Glutamatergic neuron (in vitro differentiated cells): ENCODE measurements around the gene DGKD. TPM values are rescaled to one million over a fixed set of nuclear protein-coding genes. Genes with fewer than 3 reads are reported as not detected.

Experiments used
- DNase-seq: peaks from one replicate; pipeline ENCODE4 v3.0.0; 2022
- H3K27ac Mint-ChIP-seq: one replicate; pipeline ENCODE4 v1.8.0; 2020; ENCODE audit warnings: mild to moderate bottlenecking, mixed read lengths, inconsistent platforms; ENCODE audit not compliant: unreplicated experiment
- H3K27me3 Mint-ChIP-seq: one replicate; pipeline ENCODE4 v1.8.0; 2020; ENCODE audit warnings: mild to moderate bottlenecking, moderate library complexity, mixed read lengths, inconsistent platforms; ENCODE audit not compliant: unreplicated experiment
- H3K36me3 Mint-ChIP-seq: one replicate; pipeline ENCODE4 v1.8.0; 2020; ENCODE audit warnings: mild to moderate bottlenecking, mixed read lengths, inconsistent platforms; ENCODE audit not compliant: unreplicated experiment
- H3K4me1 Mint-ChIP-seq: one replicate; pipeline ENCODE4 v1.8.0; 2020; ENCODE audit warnings: mild to moderate bottlenecking, low read depth, mixed read lengths, inconsistent platforms; ENCODE audit not compliant: unreplicated experiment
- H3K4me3 Mint-ChIP-seq: one replicate; pipeline ENCODE4 v1.8.0; 2020; ENCODE audit warnings: mild to moderate bottlenecking, mixed read lengths, inconsistent platforms; ENCODE audit not compliant: unreplicated experiment
- H3K9me3 Mint-ChIP-seq: one replicate; pipeline ENCODE4 v1.8.0; 2020; ENCODE audit warnings: mild to moderate bottlenecking, moderate library complexity, mixed read lengths, inconsistent platforms; ENCODE audit not compliant: unreplicated experiment
- total RNA-seq: library from RNA; stranded (reverse); fragmentation: NEBNext Ultra II Directional; extraction: Animal tissue kit (Norgen Biotek cat#: 25700); gene quantifications from one replicate; pipeline ENCODE4 v1.2.1, GENCODE V29; 2021; ENCODE audit not compliant: unreplicated experiment
- TF ChIP-seq, protein P1 (sequence below): fragments of 200-600 bp; sonication (generic); IDR thresholded peaks from one replicate; pipeline ENCODE4 v1.5.0; 2021; ENCODE audit not compliant: partially characterized antibody, unreplicated experiment

Gene DGKD
- total RNA-seq, 1 donor from 2014 or later, result 67.6 TPM

DNA sequence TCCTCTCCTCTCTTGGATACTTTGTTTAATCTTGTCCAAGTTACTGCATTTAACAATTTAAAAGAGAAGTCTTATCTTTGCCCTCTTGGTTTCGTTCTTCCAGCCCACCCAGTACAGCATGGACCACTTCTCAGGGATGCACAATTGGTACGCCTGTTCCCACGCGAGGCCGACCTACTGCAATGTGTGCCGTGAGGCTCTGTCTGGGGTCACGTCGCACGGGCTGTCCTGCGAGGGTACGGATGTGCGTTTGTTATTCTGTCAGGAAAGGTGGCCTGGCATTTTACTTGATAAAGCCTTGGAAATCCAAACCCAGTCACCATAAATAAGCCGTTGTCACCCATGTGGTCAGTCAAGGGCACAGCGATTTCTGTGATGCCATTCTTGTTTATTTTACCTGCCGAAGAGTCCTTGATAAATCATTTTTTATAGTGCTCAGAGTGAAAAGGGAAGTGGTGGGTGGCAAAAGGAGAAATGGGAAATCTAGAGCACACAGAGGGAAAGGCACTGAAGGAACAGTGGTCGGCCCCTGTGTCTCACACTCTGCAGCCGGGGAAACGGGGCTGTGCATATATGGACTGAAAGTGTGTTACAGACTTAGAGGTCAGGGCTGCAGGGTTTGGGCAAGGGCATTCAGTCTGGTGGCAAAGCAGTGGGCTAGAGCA, 80.5 kb downstream of the DGKD start:
- Mint-ChIP-seq H3K36me3 (no peaks in the 10 kb centered on the region), H3K4me1 (peaks cover 13% of the 10 kb centered on the region), H3K4me3 (no peak overlapping the region), H3K27me3 (no peaks in the 10 kb centered on the region), H3K27ac (no peak overlapping the region), H3K9me3 (no peaks in the 10 kb centered on the region)
- no peak for DNase-seq
- TF ChIP-seq, protein P1, sequence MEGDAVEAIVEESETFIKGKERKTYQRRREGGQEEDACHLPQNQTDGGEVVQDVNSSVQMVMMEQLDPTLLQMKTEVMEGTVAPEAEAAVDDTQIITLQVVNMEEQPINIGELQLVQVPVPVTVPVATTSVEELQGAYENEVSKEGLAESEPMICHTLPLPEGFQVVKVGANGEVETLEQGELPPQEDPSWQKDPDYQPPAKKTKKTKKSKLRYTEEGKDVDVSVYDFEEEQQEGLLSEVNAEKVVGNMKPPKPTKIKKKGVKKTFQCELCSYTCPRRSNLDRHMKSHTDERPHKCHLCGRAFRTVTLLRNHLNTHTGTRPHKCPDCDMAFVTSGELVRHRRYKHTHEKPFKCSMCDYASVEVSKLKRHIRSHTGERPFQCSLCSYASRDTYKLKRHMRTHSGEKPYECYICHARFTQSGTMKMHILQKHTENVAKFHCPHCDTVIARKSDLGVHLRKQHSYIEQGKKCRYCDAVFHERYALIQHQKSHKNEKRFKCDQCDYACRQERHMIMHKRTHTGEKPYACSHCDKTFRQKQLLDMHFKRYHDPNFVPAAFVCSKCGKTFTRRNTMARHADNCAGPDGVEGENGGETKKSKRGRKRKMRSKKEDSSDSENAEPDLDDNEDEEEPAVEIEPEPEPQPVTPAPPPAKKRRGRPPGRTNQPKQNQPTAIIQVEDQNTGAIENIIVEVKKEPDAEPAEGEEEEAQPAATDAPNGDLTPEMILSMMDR, result no peak

DNA sequence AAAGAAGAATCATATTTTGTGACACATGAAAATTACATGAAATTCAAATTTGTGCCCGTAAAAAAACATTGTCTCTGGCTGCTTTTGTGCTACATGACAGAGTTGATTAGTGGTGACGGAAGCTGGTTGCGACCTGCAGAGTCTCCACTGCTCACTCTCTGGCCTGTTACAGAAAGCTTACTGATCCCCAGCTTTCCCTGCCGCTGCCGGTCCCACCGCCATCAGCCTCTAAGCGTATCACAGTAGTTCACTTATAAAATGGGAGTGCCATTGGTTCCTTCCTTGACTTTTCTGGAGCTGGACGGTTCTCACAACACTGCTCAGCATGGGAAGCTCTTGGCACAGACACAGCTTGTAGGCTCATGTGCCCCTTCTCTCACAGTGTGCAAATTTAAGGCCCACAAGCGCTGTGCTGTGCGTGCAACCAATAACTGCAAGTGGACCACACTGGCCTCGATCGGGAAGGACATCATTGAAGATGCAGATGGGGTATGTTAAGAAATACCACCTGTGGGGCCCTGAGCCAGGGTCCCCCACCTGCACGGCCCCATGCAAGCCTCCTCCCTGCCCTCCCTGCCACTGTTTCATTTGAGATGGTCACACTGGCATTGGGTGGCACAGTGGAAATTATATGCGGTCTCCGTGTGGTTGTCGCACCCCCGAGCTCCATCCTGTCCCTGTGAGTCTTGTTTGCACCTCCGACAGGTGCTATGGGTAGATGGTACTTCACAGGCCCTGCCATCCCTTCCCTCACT, 81.3 kb downstream of the DGKD start:
- Mint-ChIP-seq H3K4me3 (no peak overlapping the region), H3K9me3 (no peaks in the 10 kb centered on the region), H3K27ac (no peak overlapping the region), H3K27me3 (no peaks in the 10 kb centered on the region), H3K36me3 (no peaks in the 10 kb centered on the region), H3K4me1 (peaks cover 8% of the 10 kb centered on the region)
- TF ChIP-seq, protein P1, result no peak
- DNase-seq, result no peak

DNA sequence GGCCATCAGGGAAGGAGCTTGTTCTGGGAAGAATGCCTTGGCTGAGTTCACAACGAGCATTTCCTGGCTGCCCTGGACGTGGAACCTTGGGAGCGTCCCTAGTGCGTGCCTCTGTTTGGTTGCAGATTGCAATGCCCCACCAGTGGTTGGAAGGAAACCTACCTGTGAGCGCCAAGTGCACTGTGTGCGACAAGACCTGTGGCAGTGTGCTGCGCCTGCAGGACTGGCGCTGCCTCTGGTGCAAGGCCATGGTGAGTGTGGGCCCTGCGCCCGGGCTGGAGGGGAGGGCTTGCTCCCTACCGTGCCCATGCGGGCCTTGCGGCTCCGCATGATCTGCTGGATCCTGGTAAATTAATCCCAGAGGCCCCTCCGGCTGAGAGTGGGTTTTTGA, 81.9 kb downstream of the DGKD start:
- H3K27ac Mint-ChIP-seq, result no peak overlapping the region
- TF ChIP-seq, protein P1, result no peak
- H3K9me3 Mint-ChIP-seq, result no peaks in the 10 kb centered on the region
- H3K4me3 Mint-ChIP-seq, result no peak overlapping the region
- DNase-seq, result no peak
- peaks cover 8% of the 10 kb centered on the region for H3K4me1 Mint-ChIP-seq
- no peaks in the 10 kb centered on the region for H3K36me3 Mint-ChIP-seq
- H3K27me3 Mint-ChIP-seq, result no peaks in the 10 kb centered on the region

DNA sequence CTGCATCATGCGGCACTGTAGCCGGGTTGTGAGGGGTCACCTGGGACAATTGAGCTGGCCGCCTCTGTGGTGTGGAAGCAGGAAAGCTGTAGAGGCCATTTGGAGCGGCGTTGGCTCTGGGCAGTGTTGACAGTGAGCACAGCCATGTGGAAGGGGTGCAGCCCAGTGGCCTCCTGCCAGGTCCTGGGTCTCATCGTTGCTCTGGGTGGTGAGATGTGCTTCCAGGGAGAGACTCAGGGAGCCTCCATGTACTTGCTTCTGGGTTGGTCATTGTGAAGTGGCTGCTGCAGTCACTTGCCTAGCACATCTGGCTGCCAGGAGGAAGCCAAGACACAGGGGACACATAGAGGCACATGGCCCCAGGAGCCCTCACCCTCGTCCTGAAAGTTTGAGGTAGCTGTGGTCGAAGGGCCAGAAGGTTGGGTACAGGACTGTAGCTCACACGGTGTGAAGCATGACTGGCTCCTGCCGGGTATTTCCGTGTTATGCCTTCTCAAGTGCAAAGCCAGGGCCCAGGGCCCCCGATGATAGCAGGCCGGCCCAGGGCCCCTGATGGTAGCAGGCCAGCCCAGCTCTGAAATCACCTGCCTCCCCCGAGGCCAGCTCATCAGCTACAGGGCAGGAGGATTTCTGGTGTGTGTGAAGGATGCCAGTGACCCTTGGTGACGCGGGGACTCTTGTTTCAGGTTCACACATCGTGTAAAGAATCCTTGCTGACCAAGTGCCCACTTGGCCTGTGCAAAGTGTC, 82.6 kb downstream of the DGKD start:
- no peaks in the 10 kb centered on the region for H3K27me3 Mint-ChIP-seq
- H3K36me3 Mint-ChIP-seq, result no peaks in the 10 kb centered on the region
- no peak overlapping the region for H3K27ac Mint-ChIP-seq
- peaks cover 2% of the 10 kb centered on the region for H3K9me3 Mint-ChIP-seq
- no peak overlapping the region for H3K4me3 Mint-ChIP-seq
- peaks cover 8% of the 10 kb centered on the region for H3K4me1 Mint-ChIP-seq
- TF ChIP-seq, protein P1, result no peak
- DNase-seq, result no peak

DNA sequence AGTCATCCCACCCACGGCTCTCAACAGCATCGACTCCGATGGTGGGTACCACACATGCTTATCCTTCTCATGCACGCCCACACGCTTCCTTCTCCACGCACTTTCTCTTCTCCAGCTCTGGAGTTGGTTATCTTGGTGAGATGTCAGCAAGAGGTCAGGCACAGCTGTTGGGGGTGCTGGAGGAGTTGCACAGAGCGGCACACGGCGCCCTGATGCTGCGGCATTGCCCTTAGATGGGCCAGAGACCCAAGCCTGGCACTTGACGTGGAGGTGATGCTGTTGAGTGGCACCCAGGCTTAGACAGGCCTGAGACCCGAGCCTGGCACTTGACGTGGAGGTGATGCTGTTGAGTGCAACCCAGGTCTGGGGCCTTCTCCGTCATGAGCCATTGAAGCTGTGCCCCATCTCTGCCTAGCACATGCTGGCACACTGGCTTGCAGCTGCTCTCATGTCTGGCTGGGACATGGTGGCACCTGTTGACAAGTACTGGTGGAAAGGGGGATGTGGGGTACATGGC, 83.2 kb downstream of the DGKD start:
- Mint-ChIP-seq H3K36me3 (no peaks in the 10 kb centered on the region), H3K27me3 (no peaks in the 10 kb centered on the region), H3K4me1 (peaks cover 8% of the 10 kb centered on the region), H3K27ac (no peak overlapping the region), H3K4me3 (no peak overlapping the region), H3K9me3 (peaks cover 3% of the 10 kb centered on the region)
- TF ChIP-seq, protein P1, result no peak
- DNase-seq, result no peak
